Measurements from ENCODE around the gene OR51F1.

OR51F1 gene

DNA sequence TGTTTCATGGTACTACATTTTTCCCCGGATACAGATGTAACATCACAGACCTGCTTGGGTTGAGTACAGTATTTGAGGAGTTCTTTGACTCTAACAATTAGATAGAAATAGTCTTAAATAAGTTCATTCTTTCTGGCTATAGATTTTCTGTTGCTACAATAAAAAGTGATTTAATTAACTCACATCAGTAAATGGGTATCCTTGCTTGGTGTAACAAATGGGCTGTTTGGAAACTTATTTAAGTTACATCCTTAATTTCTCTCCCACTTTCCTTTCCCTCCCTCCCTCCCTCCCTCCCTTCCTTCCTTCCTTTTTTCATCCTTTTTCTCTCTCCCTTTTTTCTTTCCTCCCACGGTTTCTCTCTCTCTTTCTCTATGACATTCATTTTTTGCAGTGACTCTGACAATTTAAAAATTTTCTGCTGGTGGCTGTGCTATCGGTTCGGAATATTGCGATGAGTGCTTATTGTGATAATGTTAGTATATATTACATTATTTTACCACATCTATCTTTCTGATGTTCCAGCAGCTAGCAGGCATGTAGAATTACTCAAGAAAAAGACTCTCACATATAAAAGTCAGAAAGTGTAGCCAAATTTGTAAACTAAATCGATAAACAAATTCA, 3.2 kb downstream of the OR51F1 start:
- TF ChIP-seq TCF12 (IDR thresholded peaks at IDR 0.05; ENCODE audit: low read depth) (no peak), EGR1 (IDR thresholded peaks at IDR 0.05) (no peak), NFIC (IDR thresholded peaks at IDR 0.05) (no peak), REST (IDR thresholded peaks at IDR 0.05; ENCODE audit: low read depth) (no peak), FOXM1 (IDR thresholded peaks at IDR 0.05; ENCODE audit: borderline replicate concordance, low read depth) (no peak), TEAD4 (IDR thresholded peaks at IDR 0.05) (no peak), CREB1 (IDR thresholded peaks at IDR 0.05; ENCODE audit: low read depth) (no peak), RAD21 (IDR thresholded peaks at IDR 0.05; ENCODE audit: low read depth) (no peak), EP300 (IDR thresholded peaks at IDR 0.05; ENCODE audit: borderline replicate concordance) (no peak), YY1 (IDR thresholded peaks at IDR 0.05; ENCODE audit: low read depth) (no peak), TAF1 (IDR thresholded peaks at IDR 0.05; ENCODE audit: low read depth) (no peak), ZBTB7A (IDR thresholded peaks at IDR 0.05; ENCODE audit: low read depth) (no peak), CEBPB (IDR thresholded peaks at IDR 0.05) (no peak)
- TF ChIP-seq, protein P1, sequence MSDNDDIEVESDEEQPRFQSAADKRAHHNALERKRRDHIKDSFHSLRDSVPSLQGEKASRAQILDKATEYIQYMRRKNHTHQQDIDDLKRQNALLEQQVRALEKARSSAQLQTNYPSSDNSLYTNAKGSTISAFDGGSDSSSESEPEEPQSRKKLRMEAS (IDR thresholded peaks at IDR 0.05), result no peak
- TF ChIP-seq, protein P2, sequence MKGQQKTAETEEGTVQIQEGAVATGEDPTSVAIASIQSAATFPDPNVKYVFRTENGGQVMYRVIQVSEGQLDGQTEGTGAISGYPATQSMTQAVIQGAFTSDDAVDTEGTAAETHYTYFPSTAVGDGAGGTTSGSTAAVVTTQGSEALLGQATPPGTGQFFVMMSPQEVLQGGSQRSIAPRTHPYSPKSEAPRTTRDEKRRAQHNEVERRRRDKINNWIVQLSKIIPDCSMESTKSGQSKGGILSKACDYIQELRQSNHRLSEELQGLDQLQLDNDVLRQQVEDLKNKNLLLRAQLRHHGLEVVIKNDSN (IDR thresholded peaks at IDR 0.05), result no peak

- TF ChIP-seq FOXM1 (IDR thresholded peaks at IDR 0.05; ENCODE audit: borderline replicate concordance, low read depth) (no peak), TEAD4 (IDR thresholded peaks at IDR 0.05) (no peak), REST (IDR thresholded peaks at IDR 0.05; ENCODE audit: low read depth) (no peak), ZBTB7A (IDR thresholded peaks at IDR 0.05; ENCODE audit: low read depth) (no peak), TAF1 (IDR thresholded peaks at IDR 0.05; ENCODE audit: low read depth) (no peak), EP300 (IDR thresholded peaks at IDR 0.05; ENCODE audit: borderline replicate concordance) (no peak), RAD21 (IDR thresholded peaks at IDR 0.05; ENCODE audit: low read depth) (no peak), CREB1 (IDR thresholded peaks at IDR 0.05; ENCODE audit: low read depth) (no peak), EGR1 (IDR thresholded peaks at IDR 0.05) (no peak)
Observed at GRCh38 chr11:4763096-4763495, 6.6 kb downstream of the OR51F1 start.

- no peak for TF ChIP-seq YY1 (IDR thresholded peaks at IDR 0.05; ENCODE audit: low read depth)
- no peak for TF ChIP-seq NFIC (IDR thresholded peaks at IDR 0.05)
- TF ChIP-seq EP300 (IDR thresholded peaks at IDR 0.05; ENCODE audit: borderline replicate concordance), result no peak
- TF ChIP-seq ZBTB7A (IDR thresholded peaks at IDR 0.05; ENCODE audit: low read depth), result no peak
- TF ChIP-seq, protein P2 (IDR thresholded peaks at IDR 0.05), result no peak
- no peak for TF ChIP-seq TCF12 (IDR thresholded peaks at IDR 0.05; ENCODE audit: low read depth)
- no peak for TF ChIP-seq CREB1 (IDR thresholded peaks at IDR 0.05; ENCODE audit: low read depth)
- no peak for TF ChIP-seq EGR1 (IDR thresholded peaks at IDR 0.05)
- no peak for TF ChIP-seq CEBPB (IDR thresholded peaks at IDR 0.05)
- no peak for TF ChIP-seq RAD21 (IDR thresholded peaks at IDR 0.05; ENCODE audit: low read depth)
- no peak for TF ChIP-seq TAF1 (IDR thresholded peaks at IDR 0.05; ENCODE audit: low read depth)
- TF ChIP-seq, protein P1 (IDR thresholded peaks at IDR 0.05), result no peak
- TF ChIP-seq TEAD4 (IDR thresholded peaks at IDR 0.05), result no peak
- no peak for TF ChIP-seq FOXM1 (IDR thresholded peaks at IDR 0.05; ENCODE audit: borderline replicate concordance, low read depth)
- no peak for TF ChIP-seq REST (IDR thresholded peaks at IDR 0.05; ENCODE audit: low read depth)
Observed at GRCh38 chr11:4751201-4751600, 18.5 kb downstream of the OR51F1 start.

DNA sequence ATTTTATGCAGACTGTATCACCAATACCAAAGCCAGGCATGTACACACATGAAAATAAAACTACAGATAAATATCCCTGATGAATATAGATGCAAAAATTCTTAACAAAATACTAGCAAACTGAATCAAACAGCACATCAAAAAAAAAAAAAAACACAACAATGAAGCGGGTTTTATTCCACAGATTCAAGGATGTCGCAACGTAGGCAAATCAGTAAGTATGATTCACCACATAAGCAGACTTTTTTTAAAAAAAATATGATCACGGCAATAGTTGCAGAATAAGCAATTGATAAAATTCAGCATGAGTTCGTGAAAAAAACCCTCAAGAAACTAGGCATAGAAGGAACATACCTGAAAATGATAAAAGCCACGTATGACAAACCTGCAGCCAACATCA, 21.3 kb downstream of the OR51F1 start:
- TF ChIP-seq REST (IDR thresholded peaks at IDR 0.05; ENCODE audit: low read depth), result no peak
- no peak for TF ChIP-seq EGR1 (IDR thresholded peaks at IDR 0.05)
- no peak for TF ChIP-seq EP300 (IDR thresholded peaks at IDR 0.05; ENCODE audit: borderline replicate concordance)
- TF ChIP-seq RAD21 (IDR thresholded peaks at IDR 0.05; ENCODE audit: low read depth), result no peak
- TF ChIP-seq YY1 (IDR thresholded peaks at IDR 0.05; ENCODE audit: low read depth), result no peak
- no peak for TF ChIP-seq TEAD4 (IDR thresholded peaks at IDR 0.05)
- TF ChIP-seq, protein P2 (IDR thresholded peaks at IDR 0.05), result no peak
